HG02973 (cell line): ENCODE results near the gene KIN.
A peak's percentile ranks its signal among the peaks of the same experiment; 100 is the strongest.
"Not testable (repeated sequence)": the region's sequence is repeated elsewhere in the genome, so short reads cannot be mapped to it uniquely, and the experiment has no call there.

ENCODE experiments used
- ATAC-seq: cut with Tn5 transposase; IDR thresholded peaks from one replicate; pipeline ENCODE4 v1.9.1; 2021; ENCODE audit warnings: moderate library complexity; ENCODE audit not compliant: unreplicated experiment

Gene KIN

GRCh38 chr10:7787857-7788638 lies at the start of gene KIN, which contains the start of gene ATP5F1C:
TSS of gene KIN (minus strand) at chr10:7787993. CDS start at chr10:7787933, 60 bp downstream.
TSS of gene ATP5F1C (plus strand) at chr10:7788177. CDS start at chr10:7788208, 31 bp downstream.
- peak; percentile 92 for ATAC-seq

- no peak for ATAC-seq
These were observed 48.8 kb upstream of the KIN start for GRCh38 chr10:7836571-7836970.

- no peak for ATAC-seq
These were observed 46.5 kb upstream of the KIN start for GRCh38 chr10:7834262-7834661.

GRCh38 chr10:7833210-7833609 lies 45.4 kb upstream of the KIN start:
- no peak for ATAC-seq

GRCh38 chr10:7832060-7832459 lies 44.3 kb upstream of the KIN start:
- ATAC-seq = no peak

GRCh38 chr10:7829289-7829834 lies 41.6 kb upstream of the KIN start:
- ATAC-seq = no peak

- ATAC-seq = no peak
These were observed 39.2 kb upstream of the KIN start for GRCh38 chr10:7826971-7827370.

GRCh38 chr10:7824251-7824650 lies 36.5 kb upstream of the KIN start:
- no peak for ATAC-seq

- ATAC-seq = peak; percentile 48
These were observed 31.3 kb upstream of the KIN start for GRCh38 chr10:7819121-7819460.

GRCh38 chr10:7818295-7819120 lies 30.7 kb upstream of the KIN start, which contains the start of gene TAF3:
TSS of gene TAF3 (plus strand) at chr10:7818505. CDS start at chr10:7818710, 205 bp downstream.
- ATAC-seq = peak; percentile 81

GRCh38 chr10:7817984-7818294 lies 30.1 kb upstream of the KIN start:
- ATAC-seq = peak; percentile 13

GRCh38 chr10:7817576-7817975 lies 29.8 kb upstream of the KIN start:
- no peak for ATAC-seq

- no peak for ATAC-seq
These were observed 25.7 kb upstream of the KIN start for GRCh38 chr10:7813481-7813880.

GRCh38 chr10:7811743-7812142 lies 23.9 kb upstream of the KIN start:
- ATAC-seq = not testable (repeated sequence)

- no peak for ATAC-seq
These were observed 23.2 kb upstream of the KIN start for GRCh38 chr10:7811000-7811399.

GRCh38 chr10:7810443-7810842 lies 22.6 kb upstream of the KIN start:
- ATAC-seq = no peak

- ATAC-seq = no peak
These were observed 21.0 kb upstream of the KIN start for GRCh38 chr10:7808686-7809267.

- no peak for ATAC-seq
These were observed 16.9 kb upstream of the KIN start for GRCh38 chr10:7804741-7805140.

GRCh38 chr10:7804216-7804615 lies 16.4 kb upstream of the KIN start:
- ATAC-seq = no peak

GRCh38 chr10:7802606-7803005 lies 14.8 kb upstream of the KIN start:
- ATAC-seq = no peak

- no peak for ATAC-seq
These were observed 9.8 kb upstream of the KIN start for GRCh38 chr10:7797582-7797981.

- no peak for ATAC-seq
These were observed 7.8 kb upstream of the KIN start for GRCh38 chr10:7795605-7796004.
